H9 (cell line): ENCODE data around the gene SLC37A2. TPM values are rescaled to one million over a fixed set of nuclear protein-coding genes. Genes with fewer than 3 reads are reported as not detected.

Experiments used
- DNase-seq: peaks from one replicate; pipeline ENCODE4 v3.0.0-alpha.2; 2017
- H2AFZ ChIP-seq: one replicate; pipeline ENCODE4 v1.6.1; 2013; ENCODE audit warnings: mild to moderate bottlenecking, low read length, control low read depth, moderate library complexity
- H2AK5ac ChIP-seq: 2 replicates; pipeline ENCODE4 v1.6.1; 2013; ENCODE audit warnings: low read length, control low read depth, mixed read lengths; ENCODE audit not compliant: insufficient read length
- H2BK120ac ChIP-seq: one replicate; pipeline ENCODE4 v1.6.1; 2013; ENCODE audit warnings: low read depth, mild to moderate bottlenecking, low read length, control low read depth, inconsistent platforms; ENCODE audit not compliant: poor library complexity, severe bottlenecking
- H2BK12ac ChIP-seq: 2 replicates; pipeline ENCODE4 v1.6.1; 2013; ENCODE audit warnings: low read length, control low read depth, mixed read lengths, low read depth; ENCODE audit not compliant: insufficient read length
- H2BK15ac ChIP-seq: 2 replicates; pipeline ENCODE4 v1.6.1; 2013; ENCODE audit warnings: low read depth, low read length, control low read depth
- H2BK20ac ChIP-seq: one replicate; pipeline ENCODE4 v1.6.1; 2013; ENCODE audit warnings: low read depth, mild to moderate bottlenecking, low read length, control low read depth, inconsistent platforms; ENCODE audit not compliant: poor library complexity, severe bottlenecking
- H2BK5ac ChIP-seq: 2 replicates; pipeline ENCODE4 v1.6.1; 2013; ENCODE audit warnings: low read length, control low read depth, mixed read lengths; ENCODE audit not compliant: insufficient read length
- H3K14ac ChIP-seq: 2 replicates; pipeline ENCODE4 v1.6.1; 2013; ENCODE audit warnings: low read length, control low read depth; ENCODE audit not compliant: insufficient read depth
- H3K18ac ChIP-seq: 2 replicates; pipeline ENCODE4 v1.6.1; 2013; ENCODE audit warnings: low read depth, mild to moderate bottlenecking, mixed read lengths, low read length, control low read depth; ENCODE audit not compliant: insufficient read length
- H3K23ac ChIP-seq: 2 replicates; pipeline ENCODE4 v1.6.1; 2013; ENCODE audit warnings: low read length, control low read depth, mixed read lengths, low read depth; ENCODE audit not compliant: insufficient read length
- H3K23me2 ChIP-seq: 2 replicates; pipeline ENCODE4 v1.6.1; 2013; ENCODE audit warnings: low read depth, mild to moderate bottlenecking, mixed read lengths, low read length, control low read depth; ENCODE audit not compliant: insufficient read length, poor library complexity, severe bottlenecking
- H3K27ac ChIP-seq: 2 replicates; pipeline ENCODE4 v1.5.1; 2013; ENCODE audit warnings: low read length, control low read depth, mixed read lengths, low read depth; ENCODE audit not compliant: insufficient read length
- H3K27me3 ChIP-seq: 2 replicates; pipeline ENCODE4 v1.6.1; 2013; ENCODE audit warnings: low read length, control low read depth, inconsistent platforms; ENCODE audit not compliant: insufficient read depth
- H3K4ac ChIP-seq: 2 replicates; pipeline ENCODE4 v1.6.1; 2013; ENCODE audit warnings: low read depth, mild to moderate bottlenecking, control low read depth, inconsistent platforms, low read length, moderate library complexity
- H3K4me1 ChIP-seq: 2 replicates; pipeline ENCODE4 v1.6.1; 2013; ENCODE audit warnings: low read length, control low read depth, inconsistent platforms; ENCODE audit not compliant: insufficient read depth
- H3K4me2 ChIP-seq: 2 replicates; pipeline ENCODE4 v1.6.1; 2013; ENCODE audit warnings: low read length, control low read depth, mixed read lengths; ENCODE audit not compliant: insufficient read length, insufficient read depth
- H3K56ac ChIP-seq: 2 replicates; pipeline ENCODE4 v1.6.1; 2013; ENCODE audit warnings: low read depth, mild to moderate bottlenecking, mixed read lengths, low read length, control low read depth; ENCODE audit not compliant: insufficient read length
- H3K79me1 ChIP-seq: 2 replicates; pipeline ENCODE4 v1.6.1; 2013; ENCODE audit warnings: low read depth, mild to moderate bottlenecking, moderate library complexity, low read length, control low read depth, inconsistent platforms; ENCODE audit not compliant: insufficient read depth, poor library complexity, severe bottlenecking
- H3K79me2 ChIP-seq: 2 replicates; pipeline ENCODE4 v1.6.1; 2013; ENCODE audit warnings: low read length, control low read depth, inconsistent platforms; ENCODE audit not compliant: insufficient read depth
- H3K9ac ChIP-seq: 2 replicates; pipeline ENCODE4 v1.6.1; 2013; ENCODE audit warnings: low read length, control low read depth, mixed read lengths; ENCODE audit not compliant: insufficient read length; ENCODE audit errors: extremely low read depth
- H3K9me3 ChIP-seq: one replicate; pipeline ENCODE4 v1.6.1; 2013; ENCODE audit warnings: low read depth, low read length, inconsistent platforms; ENCODE audit not compliant: control insufficient read depth
- H3T11ph ChIP-seq: one replicate; pipeline ENCODE4 v1.6.1; 2013; ENCODE audit warnings: mild to moderate bottlenecking, low read length, control low read depth, inconsistent platforms
- H4K20me1 ChIP-seq: one replicate; pipeline ENCODE4 v1.6.1; 2013; ENCODE audit not compliant: control insufficient read depth, insufficient read length, insufficient read depth
- H4K5ac ChIP-seq: 2 replicates; pipeline ENCODE4 v1.6.1; 2013; ENCODE audit warnings: low read depth, mild to moderate bottlenecking, mixed read lengths, low read length, control low read depth; ENCODE audit not compliant: insufficient read length
- H4K8ac ChIP-seq: replicated peaks from 2 replicates; pipeline ENCODE4 v1.6.1; 2013; ENCODE audit warnings: low read length, control low read depth, mixed read lengths, low read depth; ENCODE audit not compliant: insufficient read length
- H4K91ac ChIP-seq: 2 replicates; pipeline ENCODE4 v1.6.1; 2013; ENCODE audit warnings: low read depth, mild to moderate bottlenecking, moderate library complexity, mixed read lengths, low read length, control low read depth; ENCODE audit not compliant: insufficient read length
- H3K27ac Mint-ChIP-seq, 3 experiments: 2 replicates in 2 of 3; 3 replicates in 1 of 3; pipeline ENCODE4 v1.8.0; 2020 to 2021; ENCODE audit warnings: mixed read lengths in 3 of 3, mild to moderate bottlenecking in 1 of 3, moderate library complexity in 1 of 3
- H3K27me3 Mint-ChIP-seq: 2 replicates; pipeline ENCODE4 v1.8.0; 2021; ENCODE audit warnings: low read depth, mild to moderate bottlenecking, moderate library complexity, mixed read lengths
- H3K36me3 Mint-ChIP-seq, 3 experiments: 2 replicates in 2 of 3; 3 replicates in 1 of 3; pipeline ENCODE4 v1.8.0; 2020 to 2021; ENCODE audit warnings: low read depth in 3 of 3, mixed read lengths in 3 of 3; ENCODE audit not compliant: insufficient read depth in 1 of 3
- H3K4me1 Mint-ChIP-seq, 2 experiments: 2 replicates each; pipeline ENCODE4 v1.8.0; 2020; ENCODE audit warnings: mixed read lengths in 2 of 2
- H3K4me3 Mint-ChIP-seq, 2 experiments: 2 replicates in 1 of 2; 3 replicates in 1 of 2; pipeline ENCODE4 v1.8.0; 2020 to 2021; ENCODE audit warnings: mild to moderate bottlenecking in 2 of 2, mixed read lengths in 2 of 2, moderate library complexity in 1 of 2
- H3K9me3 Mint-ChIP-seq, 2 experiments: 2 replicates in 1 of 2; 3 replicates in 1 of 2; pipeline ENCODE4 v1.8.0; 2020; ENCODE audit warnings: mild to moderate bottlenecking in 2 of 2, mixed read lengths in 2 of 2, moderate library complexity in 1 of 2
- WGBS: extraction: QIAGEN DNeasy Blood & Tissue Kit; methylation state at CpG from one replicate; pipeline ENCODE4 v1.1.7; 2013; ENCODE audit warnings: missing lambda C conversion rate, low lambda C conversion rate, mixed read lengths; ENCODE audit not compliant: insufficient read length; ENCODE audit errors: extremely low coverage; 5-methylcytosine and 5-hydroxymethylcytosine counted together
- total RNA-seq: library from RNA; stranded (reverse); gene quantifications from 2 replicates; pipeline ENCODE4 v1.2.1, GENCODE V29; 2021
- TF ChIP-seq, protein P1 (sequence below): fragments of 200-600 bp; sonication (generic); conservative IDR thresholded peaks from 3 replicates; pipeline ENCODE4 v1.8.0; 2021; ENCODE audit warnings: antibody characterized with exemption, mild to moderate bottlenecking

Gene SLC37A2
- total RNA-seq, 1 experiment from 2014 or later = 1.2 TPM

DNA sequence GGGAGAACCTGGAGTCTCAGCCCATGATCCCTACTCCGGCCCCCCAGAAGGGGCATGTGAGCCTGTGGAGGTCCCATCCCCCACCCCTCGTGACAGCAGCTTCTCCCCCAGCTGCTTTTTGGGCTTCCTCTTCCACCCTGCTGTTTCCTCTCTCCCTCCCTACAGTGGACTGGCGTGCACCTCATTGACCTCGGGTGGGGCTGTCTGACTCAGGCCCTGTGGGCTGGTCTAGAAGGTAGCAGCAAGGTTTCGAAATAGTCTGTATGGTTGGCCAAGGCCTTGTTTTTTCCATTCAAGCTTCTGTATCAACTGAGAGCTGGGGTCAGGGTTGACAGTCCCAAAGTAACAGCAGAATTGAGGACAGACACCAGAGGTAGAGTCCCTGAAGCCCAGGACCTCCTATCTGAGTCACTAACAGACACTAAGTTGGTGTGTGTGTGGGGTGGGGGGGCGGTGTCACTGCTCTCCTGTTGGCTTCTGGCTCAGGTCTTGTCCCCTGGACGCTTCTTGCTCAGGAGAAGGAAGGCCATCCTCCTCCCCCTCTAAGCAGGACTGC lies 7.7 kb downstream of the SLC37A2 start:
- Histone ChIP-seq H3K4me1 (no peaks in the 10 kb centered on the region), H4K91ac (no peak overlapping the region), H3K14ac (no peak overlapping the region), H2BK12ac (no peak overlapping the region), H4K5ac (no peak overlapping the region), H3T11ph (no peak overlapping the region), H3K4me2 (no peak overlapping the region), H2AFZ (no peak overlapping the region), H3K9ac (no peak overlapping the region), H3K79me1 (no peaks in the 10 kb centered on the region), H2BK20ac (no peak overlapping the region), H3K23ac (no peak overlapping the region), H3K18ac (no peak overlapping the region), H4K20me1 (no peaks in the 10 kb centered on the region), H2BK5ac (no peak overlapping the region), H3K27ac (no peak overlapping the region), H3K23me2 (no peaks in the 10 kb centered on the region), H3K4ac (no peak overlapping the region), H3K27me3 (no peaks in the 10 kb centered on the region), H2BK120ac (no peak overlapping the region), H3K56ac (no peak overlapping the region), H2AK5ac (no peak overlapping the region), H3K9me3 (no peaks in the 10 kb centered on the region), H3K79me2 (no peaks in the 10 kb centered on the region), H2BK15ac (no peak overlapping the region), H4K8ac (no peak overlapping the region)
- no peaks in the 10 kb centered on the region for H3K36me3 Mint-ChIP-seq
- H3K27ac Mint-ChIP-seq = 0 out of 7 replicates have a peak overlapping the region, but pooled peaks of 1 of the 3 experiments have one; percentile 27
- H3K4me3 Mint-ChIP-seq = no peak overlapping the region
- TF ChIP-seq, protein P1, sequence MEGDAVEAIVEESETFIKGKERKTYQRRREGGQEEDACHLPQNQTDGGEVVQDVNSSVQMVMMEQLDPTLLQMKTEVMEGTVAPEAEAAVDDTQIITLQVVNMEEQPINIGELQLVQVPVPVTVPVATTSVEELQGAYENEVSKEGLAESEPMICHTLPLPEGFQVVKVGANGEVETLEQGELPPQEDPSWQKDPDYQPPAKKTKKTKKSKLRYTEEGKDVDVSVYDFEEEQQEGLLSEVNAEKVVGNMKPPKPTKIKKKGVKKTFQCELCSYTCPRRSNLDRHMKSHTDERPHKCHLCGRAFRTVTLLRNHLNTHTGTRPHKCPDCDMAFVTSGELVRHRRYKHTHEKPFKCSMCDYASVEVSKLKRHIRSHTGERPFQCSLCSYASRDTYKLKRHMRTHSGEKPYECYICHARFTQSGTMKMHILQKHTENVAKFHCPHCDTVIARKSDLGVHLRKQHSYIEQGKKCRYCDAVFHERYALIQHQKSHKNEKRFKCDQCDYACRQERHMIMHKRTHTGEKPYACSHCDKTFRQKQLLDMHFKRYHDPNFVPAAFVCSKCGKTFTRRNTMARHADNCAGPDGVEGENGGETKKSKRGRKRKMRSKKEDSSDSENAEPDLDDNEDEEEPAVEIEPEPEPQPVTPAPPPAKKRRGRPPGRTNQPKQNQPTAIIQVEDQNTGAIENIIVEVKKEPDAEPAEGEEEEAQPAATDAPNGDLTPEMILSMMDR = no peak
- H3K9me3 Mint-ChIP-seq = no peaks in the 10 kb centered on the region
- WGBS = no CpG with 5 or more reads among the region's 7 CpGs
- no peak for DNase-seq
- peaks cover 16 to 22% of the 10 kb centered on the region in 2 experiments for H3K4me1 Mint-ChIP-seq
- H3K27me3 Mint-ChIP-seq = peaks cover 19% of the 10 kb centered on the region
